ENCODE data around the gene ZNF219. TPM values are rescaled to one million over a fixed set of nuclear protein-coding genes. Genes with fewer than 3 reads are reported as not detected.

Gene ZNF219
- total and polyA plus RNA-seq, 2 of the 13 experiments (the other 11 are each of a cell fraction or from before 2014, with no cell fraction given), result 34.5 to 36.6 TPM

DNA sequence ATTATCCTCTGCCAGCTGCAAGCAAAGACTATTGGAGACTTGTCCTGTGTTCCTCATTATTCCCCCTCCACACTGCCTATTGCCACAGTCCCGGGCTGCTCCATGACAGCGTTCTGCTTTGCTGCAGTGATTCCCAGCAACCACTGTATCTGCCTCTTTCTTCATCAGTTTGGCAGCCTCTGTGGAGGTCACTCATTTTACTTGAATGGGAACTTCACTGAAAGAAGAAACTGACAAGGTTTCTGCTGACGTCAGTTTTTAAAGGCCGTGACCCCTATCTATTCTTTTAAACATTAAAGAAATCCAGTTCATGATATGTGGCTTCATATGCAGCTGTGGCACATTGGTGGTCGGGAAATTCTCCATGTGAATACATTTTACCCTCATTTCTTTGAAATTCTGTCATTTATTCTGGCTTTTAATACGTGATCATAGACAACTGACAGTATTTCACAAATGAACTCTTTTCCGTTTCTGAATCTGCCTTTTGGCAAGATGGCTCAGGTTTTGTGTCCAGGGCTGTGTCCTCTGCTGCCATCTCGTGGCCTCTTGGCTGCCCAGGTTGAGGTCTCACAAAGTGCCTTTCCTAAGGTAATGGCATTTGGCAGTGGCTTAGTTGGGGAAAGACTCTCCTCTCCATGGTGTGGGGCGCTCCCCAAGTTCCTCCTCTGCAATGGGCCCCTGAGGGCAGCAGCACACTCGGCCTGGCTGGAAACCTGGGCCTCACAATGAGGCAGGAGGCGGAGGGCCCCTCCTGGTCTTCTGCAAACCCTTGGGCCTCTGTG is 8.2 kb upstream of the ZNF219 start (continued):
- TF ChIP-seq, protein P1, sequence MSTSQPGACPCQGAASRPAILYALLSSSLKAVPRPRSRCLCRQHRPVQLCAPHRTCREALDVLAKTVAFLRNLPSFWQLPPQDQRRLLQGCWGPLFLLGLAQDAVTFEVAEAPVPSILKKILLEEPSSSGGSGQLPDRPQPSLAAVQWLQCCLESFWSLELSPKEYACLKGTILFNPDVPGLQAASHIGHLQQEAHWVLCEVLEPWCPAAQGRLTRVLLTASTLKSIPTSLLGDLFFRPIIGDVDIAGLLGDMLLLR (CRISPR knock-in tag; IDR thresholded peaks at IDR 0.05), result no peak
- TF ChIP-seq, protein P2, sequence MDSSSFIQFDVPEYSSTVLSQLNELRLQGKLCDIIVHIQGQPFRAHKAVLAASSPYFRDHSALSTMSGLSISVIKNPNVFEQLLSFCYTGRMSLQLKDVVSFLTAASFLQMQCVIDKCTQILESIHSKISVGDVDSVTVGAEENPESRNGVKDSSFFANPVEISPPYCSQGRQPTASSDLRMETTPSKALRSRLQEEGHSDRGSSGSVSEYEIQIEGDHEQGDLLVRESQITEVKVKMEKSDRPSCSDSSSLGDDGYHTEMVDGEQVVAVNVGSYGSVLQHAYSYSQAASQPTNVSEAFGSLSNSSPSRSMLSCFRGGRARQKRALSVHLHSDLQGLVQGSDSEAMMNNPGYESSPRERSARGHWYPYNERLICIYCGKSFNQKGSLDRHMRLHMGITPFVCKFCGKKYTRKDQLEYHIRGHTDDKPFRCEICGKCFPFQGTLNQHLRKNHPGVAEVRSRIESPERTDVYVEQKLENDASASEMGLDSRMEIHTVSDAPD (CRISPR knock-in tag; IDR thresholded peaks at IDR 0.05), result no peak
- TF ChIP-seq ZNF484 (CRISPR knock-in tag; IDR thresholded peaks at IDR 0.05; ENCODE audit: borderline replicate concordance, low read depth) (no peak), NCOA5 (CRISPR knock-in tag; IDR thresholded peaks at IDR 0.05) (no peak), RFXANK (CRISPR knock-in tag; IDR thresholded peaks at IDR 0.05) (no peak), SALL2 (CRISPR knock-in tag; IDR thresholded peaks at IDR 0.05) (no peak), CENPX (CRISPR knock-in tag; IDR thresholded peaks at IDR 0.05) (no peak), ZNF572 (CRISPR knock-in tag; IDR thresholded peaks at IDR 0.05) (no peak), ZZZ3 (CRISPR knock-in tag; IDR thresholded peaks at IDR 0.05; ENCODE audit: borderline replicate concordance) (no peak), NFIC (IDR thresholded peaks at IDR 0.05; ENCODE audit: low read length) (no peak), SNAPC2 (CRISPR knock-in tag; IDR thresholded peaks at IDR 0.05) (no peak; the same call in 1 of the 2 replicates), ZMYM2 (CRISPR knock-in tag; IDR thresholded peaks at IDR 0.05) (peak; percentile 44; the same call in 1 of the 2 replicates), ZNF703 (CRISPR knock-in tag; IDR thresholded peaks at IDR 0.05; ENCODE audit: borderline replicate concordance) (no peak), ZSCAN29 (CRISPR knock-in tag; conservative IDR thresholded peaks at IDR 0.05) (peak; percentile 72; the same call in 1 of the 2 replicates), HNF4A (CRISPR knock-in tag; IDR thresholded peaks at IDR 0.05) (no peak), ZNF773 (CRISPR knock-in tag; IDR thresholded peaks at IDR 0.05; ENCODE audit: borderline replicate concordance) (no peak), EHMT2 (IDR thresholded peaks at IDR 0.05; ENCODE audit: borderline replicate concordance, low read depth, low read length) (no peak), MAFK (conservative IDR thresholded peaks at IDR 0.05 in 1 of 2, IDR thresholded peaks at IDR 0.05 in 1 of 2; ENCODE audit: low read length in 2 of 2) (peak; percentile 95 to 97), SCMH1 (CRISPR knock-in tag; IDR thresholded peaks at IDR 0.05; ENCODE audit: borderline replicate concordance) (no peak), ZNF570 (CRISPR knock-in tag; IDR thresholded peaks at IDR 0.05; ENCODE audit: borderline replicate concordance) (no peak), ZSCAN21 (CRISPR knock-in tag; IDR thresholded peaks at IDR 0.05; ENCODE audit: borderline replicate concordance) (no peak)
- TF ChIP-seq, protein P3, sequence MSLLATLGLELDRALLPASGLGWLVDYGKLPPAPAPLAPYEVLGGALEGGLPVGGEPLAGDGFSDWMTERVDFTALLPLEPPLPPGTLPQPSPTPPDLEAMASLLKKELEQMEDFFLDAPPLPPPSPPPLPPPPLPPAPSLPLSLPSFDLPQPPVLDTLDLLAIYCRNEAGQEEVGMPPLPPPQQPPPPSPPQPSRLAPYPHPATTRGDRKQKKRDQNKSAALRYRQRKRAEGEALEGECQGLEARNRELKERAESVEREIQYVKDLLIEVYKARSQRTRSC (CRISPR knock-in tag; IDR thresholded peaks at IDR 0.05; ENCODE audit: low read depth), result no peak
- TF ChIP-seq, protein P4, sequence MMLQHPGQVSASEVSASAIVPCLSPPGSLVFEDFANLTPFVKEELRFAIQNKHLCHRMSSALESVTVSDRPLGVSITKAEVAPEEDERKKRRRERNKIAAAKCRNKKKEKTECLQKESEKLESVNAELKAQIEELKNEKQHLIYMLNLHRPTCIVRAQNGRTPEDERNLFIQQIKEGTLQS (CRISPR knock-in tag; IDR thresholded peaks at IDR 0.05), result no peak; the same call in 1 of the 2 replicates
- TF ChIP-seq, protein P5, sequence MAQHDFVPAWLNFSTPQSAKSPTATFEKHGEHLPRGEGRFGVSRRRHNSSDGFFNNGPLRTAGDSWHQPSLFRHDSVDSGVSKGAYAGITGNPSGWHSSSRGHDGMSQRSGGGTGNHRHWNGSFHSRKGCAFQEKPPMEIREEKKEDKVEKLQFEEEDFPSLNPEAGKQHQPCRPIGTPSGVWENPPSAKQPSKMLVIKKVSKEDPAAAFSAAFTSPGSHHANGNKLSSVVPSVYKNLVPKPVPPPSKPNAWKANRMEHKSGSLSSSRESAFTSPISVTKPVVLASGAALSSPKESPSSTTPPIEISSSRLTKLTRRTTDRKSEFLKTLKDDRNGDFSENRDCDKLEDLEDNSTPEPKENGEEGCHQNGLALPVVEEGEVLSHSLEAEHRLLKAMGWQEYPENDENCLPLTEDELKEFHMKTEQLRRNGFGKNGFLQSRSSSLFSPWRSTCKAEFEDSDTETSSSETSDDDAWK (CRISPR knock-in tag; IDR thresholded peaks at IDR 0.05), result no peak
- TF ChIP-seq, protein P6, sequence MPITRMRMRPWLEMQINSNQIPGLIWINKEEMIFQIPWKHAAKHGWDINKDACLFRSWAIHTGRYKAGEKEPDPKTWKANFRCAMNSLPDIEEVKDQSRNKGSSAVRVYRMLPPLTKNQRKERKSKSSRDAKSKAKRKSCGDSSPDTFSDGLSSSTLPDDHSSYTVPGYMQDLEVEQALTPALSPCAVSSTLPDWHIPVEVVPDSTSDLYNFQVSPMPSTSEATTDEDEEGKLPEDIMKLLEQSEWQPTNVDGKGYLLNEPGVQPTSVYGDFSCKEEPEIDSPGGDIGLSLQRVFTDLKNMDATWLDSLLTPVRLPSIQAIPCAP (CRISPR knock-in tag; IDR thresholded peaks at IDR 0.05; ENCODE audit: low read depth), result no peak; the same call in 1 of the 2 replicates

Data from HepG2 (cell line).